WTC11 (cell line): ENCODE measurements around the gene MAGI2. TPM values are rescaled to one million over a fixed set of nuclear protein-coding genes. Genes with fewer than 3 reads are reported as not detected.

Experiments
- ATAC-seq: fragments of 200-7000 bp; cut with Tn5 transposase; 2 replicates; pipeline ENCODE4 v1.10.0; 2021; ENCODE audit warnings: mild to moderate bottlenecking, moderate library complexity
- CTCF ChIA-PET: fragments of 300-600 bp; sonication (Branson Sonifier 250); formaldehyde crosslinking; loops from one replicate; lab custom pipeline; 2021; ENCODE audit warnings: antibody characterized with exemption; lab: Charles Lee
- POLR2A ChIA-PET: fragments of 350-600 bp; sonication (Branson Sonifier 250); formaldehyde crosslinking; loops from one replicate; lab custom pipeline; 2021; ENCODE audit warnings: antibody characterized with exemption; lab: Charles Lee
- DNase-seq: peaks from one replicate; pipeline ENCODE4 v3.0.0; 2021; ENCODE audit warnings: low spot score
- H3K27ac Mint-ChIP-seq: 2 replicates; pipeline ENCODE4 v1.8.0; 2021; ENCODE audit warnings: mixed read lengths
- H3K27me3 Mint-ChIP-seq: 2 replicates; pipeline ENCODE4 v1.8.0; 2021; ENCODE audit warnings: low read depth, mild to moderate bottlenecking, moderate library complexity, mixed read lengths
- H3K36me3 Mint-ChIP-seq: 2 replicates; pipeline ENCODE4 v1.8.0; 2021; ENCODE audit warnings: mixed read lengths
- H3K4me1 Mint-ChIP-seq: 2 replicates; pipeline ENCODE4 v1.8.0; 2022; ENCODE audit warnings: mixed read lengths
- H3K4me3 Mint-ChIP-seq: 2 replicates; pipeline ENCODE4 v1.8.0; 2021; ENCODE audit warnings: mild to moderate bottlenecking, moderate library complexity, mixed read lengths
- H3K9me3 Mint-ChIP-seq: 2 replicates; pipeline ENCODE4 v1.8.0; 2021; ENCODE audit warnings: mixed read lengths
- ATF1 ChIP-seq: sonication (generic); formaldehyde crosslinking; IDR thresholded peaks from 2 replicates; pipeline ENCODE4 v1.8.1; 2023; ENCODE audit warnings: mild to moderate bottlenecking, moderate library complexity, missing genetic modification reagents
- CTCF ChIP-seq: fragments of 200-600 bp; IDR thresholded peaks from 2 replicates; pipeline ENCODE4 v1.8.0; 2022; ENCODE audit warnings: antibody characterized with exemption
- EMX1 ChIP-seq: fragments of 250-450 bp; sonication (Bioruptor Pico); IDR thresholded peaks from 2 replicates; pipeline ENCODE4 v1.8.0; 2021; ENCODE audit warnings: mild to moderate bottlenecking
- ERG ChIP-seq: fragments of 250-450 bp; sonication (Bioruptor Pico); IDR thresholded peaks from 2 replicates; pipeline ENCODE4 v1.8.0; 2021; ENCODE audit warnings: mild to moderate bottlenecking
- ESRRA ChIP-seq: sonication (generic); formaldehyde crosslinking; IDR thresholded peaks from 2 replicates; pipeline ENCODE4 v1.8.1; 2022; ENCODE audit warnings: mild to moderate bottlenecking, missing genetic modification reagents, borderline replicate concordance
- FOXJ3 ChIP-seq: sonication (generic); formaldehyde crosslinking; IDR thresholded peaks from 2 replicates; pipeline ENCODE4 v1.9.0; 2021; ENCODE audit warnings: missing genetic modification reagents, mild to moderate bottlenecking, borderline replicate concordance
- FOXP1 ChIP-seq: sonication (generic); formaldehyde crosslinking; IDR thresholded peaks from 2 replicates; pipeline ENCODE4 v1.8.0; 2022; ENCODE audit warnings: missing genetic modification reagents, mild to moderate bottlenecking, moderate library complexity, borderline replicate concordance
- GTF2I ChIP-seq: fragments of 250-450 bp; sonication (Bioruptor Pico); conservative IDR thresholded peaks from 2 replicates; pipeline ENCODE4 v1.4.0; 2021; ENCODE audit warnings: mild to moderate bottlenecking
- HMGXB4 ChIP-seq: sonication (generic); formaldehyde crosslinking; IDR thresholded peaks from 2 replicates; pipeline ENCODE4 v1.8.1; 2023; ENCODE audit warnings: mild to moderate bottlenecking, moderate library complexity, missing genetic modification reagents
- IRF1 ChIP-seq: sonication (generic); formaldehyde crosslinking; IDR thresholded peaks from 2 replicates; pipeline ENCODE4 v1.8.0; 2023; ENCODE audit warnings: missing genetic modification reagents
- IRF2 ChIP-seq: sonication (generic); formaldehyde crosslinking; IDR thresholded peaks from 2 replicates; pipeline ENCODE4 v1.8.0; 2022; ENCODE audit warnings: low read depth, missing genetic modification reagents, borderline replicate concordance
- NFATC4 ChIP-seq: fragments of 250-450 bp; sonication (Bioruptor Pico); IDR thresholded peaks from 2 replicates; pipeline ENCODE4 v1.9.0; 2021; ENCODE audit warnings: mild to moderate bottlenecking
- NFE2L1 ChIP-seq: sonication (generic); formaldehyde crosslinking; IDR thresholded peaks from 2 replicates; pipeline ENCODE4 v1.8.1; 2023; ENCODE audit warnings: missing genetic modification reagents
- NR3C1 ChIP-seq: sonication (generic); formaldehyde crosslinking; conservative IDR thresholded peaks from 2 replicates; pipeline ENCODE4 v1.8.1; 2023; ENCODE audit warnings: low read depth, mild to moderate bottlenecking, missing genetic modification reagents
- PRRX2 ChIP-seq: fragments of 250-450 bp; sonication (Bioruptor Pico); IDR thresholded peaks from 2 replicates; pipeline ENCODE4 v1.8.0; 2021; ENCODE audit warnings: mild to moderate bottlenecking
- SMAD3 ChIP-seq: sonication (generic); formaldehyde crosslinking; IDR thresholded peaks from 2 replicates; pipeline ENCODE4 v1.8.0; 2022; ENCODE audit warnings: missing genetic modification reagents, mild to moderate bottlenecking, borderline replicate concordance
- TCF7 ChIP-seq: sonication (generic); formaldehyde crosslinking; IDR thresholded peaks from 2 replicates; pipeline ENCODE4 v1.8.0; 2022; ENCODE audit warnings: mild to moderate bottlenecking, low read depth, missing genetic modification reagents, moderate library complexity
- USF2 ChIP-seq: sonication (generic); formaldehyde crosslinking; IDR thresholded peaks from 2 replicates; pipeline ENCODE4 v1.8.1; 2023; ENCODE audit warnings: mild to moderate bottlenecking, missing genetic modification reagents, moderate library complexity
- ZBTB21 ChIP-seq: sonication (generic); formaldehyde crosslinking; IDR thresholded peaks from 2 replicates; pipeline ENCODE4 v1.8.1; 2023; ENCODE audit warnings: mild to moderate bottlenecking, missing genetic modification reagents, borderline replicate concordance
- ZBTB43 ChIP-seq: sonication (generic); formaldehyde crosslinking; IDR thresholded peaks from 2 replicates; pipeline ENCODE4 v1.8.1; 2023; ENCODE audit warnings: mild to moderate bottlenecking, missing genetic modification reagents
- ZNF138 ChIP-seq: sonication (generic); formaldehyde crosslinking; conservative IDR thresholded peaks from 2 replicates; pipeline ENCODE4 v1.8.1; 2022; ENCODE audit warnings: mild to moderate bottlenecking, moderate library complexity, missing genetic modification reagents
- ZNF263 ChIP-seq: sonication (generic); formaldehyde crosslinking; IDR thresholded peaks from 2 replicates; pipeline ENCODE4 v1.8.1; 2022; ENCODE audit warnings: low read depth, mild to moderate bottlenecking, moderate library complexity, missing genetic modification reagents
- ZNF532 ChIP-seq: fragments of 250-450 bp; sonication (Bioruptor Pico); IDR thresholded peaks from 2 replicates; pipeline ENCODE4 v1.9.0; 2021; ENCODE audit warnings: mild to moderate bottlenecking, borderline replicate concordance
- total RNA-seq: library from RNA; stranded (reverse); gene quantifications from 3 replicates; pipeline ENCODE4 v1.2.3, GENCODE V29; 2021

MAGI2 gene
- total RNA-seq, 1 experiment from 2014 or later = 26.6 TPM

GRCh38 chr7:77989981-77990566 is 1463.4 kb downstream of the MAGI2 start:
- H3K36me3 Mint-ChIP-seq = no peaks in the 10 kb centered on the region
- H3K27ac Mint-ChIP-seq = no peak overlapping the region
- 0 out of 2 replicates have a peak, but pooled peaks cover 5% of the 10 kb centered on the region for H3K9me3 Mint-ChIP-seq
- no peaks in the 10 kb centered on the region; the same call in 1 of the 2 replicates for H3K27me3 Mint-ChIP-seq
- DNase-seq (peak; percentile 68), ATAC-seq (peak; percentile 61)
- H3K4me3 Mint-ChIP-seq = no peak overlapping the region
- H3K4me1 Mint-ChIP-seq = peaks cover 21% of the 10 kb centered on the region
- ChIA-PET POLR2A (interaction anchor here (0.6 to 1.6 kb wide), 3 partner anchors 21 to 174 kb away, joined by 4 to 5 read pairs (median 4); no protein-coding TSS in a partner anchor), CTCF (interaction anchor here (0.7 to 2.2 kb wide), 30 partner anchors 8 to 232 kb away, joined by 3 to 26 read pairs (median 4); no protein-coding TSS in a partner anchor)
- TF ChIP-seq EMX1 (CRISPR knock-in tag) = 0 out of 2 replicates have a peak, but pooled peaks have one; percentile 12
- TF ChIP-seq FOXJ3 (CRISPR knock-in tag) = no peak
- TF ChIP-seq ZBTB21 = no peak
- no peak for TF ChIP-seq FOXP1 (CRISPR knock-in tag)
- TF ChIP-seq CTCF = peak; percentile 46; the same call in 1 of the 2 replicates
- peak; percentile 98 for TF ChIP-seq NFE2L1 (CRISPR knock-in tag)
- no peak for TF ChIP-seq PRRX2 (CRISPR knock-in tag)
- TF ChIP-seq ZNF532 (CRISPR knock-in tag) = no peak
- TF ChIP-seq ESRRA (CRISPR knock-in tag) = no peak
- no peak for TF ChIP-seq TCF7 (CRISPR knock-in tag)

GRCh38 chr7:77985974-77986339 is 1467.5 kb downstream of the MAGI2 start:
- ATAC-seq (no peak), DNase-seq (no peak)
- CTCF ChIA-PET = interaction anchor here (1.8 kb wide), 1 partner anchor 35 kb away, joined by 5 read pairs; no protein-coding TSS in a partner anchor
- H3K4me1 Mint-ChIP-seq = peaks cover 17% of the 10 kb centered on the region
- POLR2A ChIA-PET = interaction anchor here (0.5 to 0.7 kb wide), 2 partner anchors 58 to 219 kb away, joined by 4 to 5 read pairs; no protein-coding TSS in a partner anchor
- H3K4me3 Mint-ChIP-seq = no peak overlapping the region
- no peaks in the 10 kb centered on the region for H3K36me3 Mint-ChIP-seq
- 0 out of 2 replicates have a peak, but pooled peaks cover 5% of the 10 kb centered on the region for H3K9me3 Mint-ChIP-seq
- H3K27ac Mint-ChIP-seq = no peak overlapping the region
- no peaks in the 10 kb centered on the region; the same call in 1 of the 2 replicates for H3K27me3 Mint-ChIP-seq
- no peak for TF ChIP-seq ZNF263 (CRISPR knock-in tag)
- no peak for TF ChIP-seq ATF1
- no peak for TF ChIP-seq USF2
- no peak for TF ChIP-seq ZBTB43 (CRISPR knock-in tag)
- no peak for TF ChIP-seq SMAD3 (CRISPR knock-in tag)
- TF ChIP-seq IRF2 (CRISPR knock-in tag) = no peak
- TF ChIP-seq GTF2I (CRISPR knock-in tag) = no peak
- no peak for TF ChIP-seq NR3C1 (CRISPR knock-in tag)
- TF ChIP-seq NFATC4 (CRISPR knock-in tag) = no peak
- TF ChIP-seq ERG = no peak
- no peak for TF ChIP-seq ZNF138 (CRISPR knock-in tag)
- TF ChIP-seq IRF1 (CRISPR knock-in tag) = no peak
- no peak for TF ChIP-seq HMGXB4 (CRISPR knock-in tag)
